ENCODE data around the gene ZBTB38. TPM values are rescaled to one million over a fixed set of nuclear protein-coding genes. Genes with fewer than 3 reads are reported as not detected.

Gene ZBTB38
- total RNA-seq, 2 experiments from 2014 or later = 21.3 to 22.0 TPM

GRCh38 chr3:141388823-141389621 lies 20.7 kb downstream of the ZBTB38 start:
- CTCF ChIA-PET = interaction anchor here (0.8 to 1.6 kb wide), 6 partner anchors 12 to 163 kb away, joined by 3 to 5 read pairs (median 4); no protein-coding TSS in a partner anchor
- peak overlapping the region; percentile 59 for H3K4me3 Mint-ChIP-seq

DNA sequence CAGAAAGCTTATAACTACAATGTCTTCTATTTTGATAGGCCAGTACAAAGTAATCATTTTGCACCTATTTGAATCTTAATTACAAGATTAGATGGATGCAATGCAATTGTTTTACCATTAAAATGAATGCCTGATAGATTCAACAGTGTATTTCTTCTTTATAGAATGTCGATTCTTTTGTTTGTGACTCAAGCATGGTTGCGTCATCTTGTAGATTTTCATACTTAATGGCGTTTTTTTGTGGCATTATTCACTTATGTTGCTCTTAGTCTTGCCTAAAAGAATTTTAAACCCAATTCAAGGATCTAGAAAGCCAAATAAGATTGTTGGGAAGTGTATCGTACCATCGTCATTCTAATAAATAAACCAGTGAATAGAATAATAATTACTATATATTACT lies 21.4 kb downstream of the ZBTB38 start:
- intact Hi-C loops (cut with DNase I, micrococcal nuclease) = no loop called here
- peaks cover 3% of the 10 kb centered on the region for H3K27me3 Mint-ChIP-seq
- ATAC-seq (no peak), DNase-seq (no peak)
- H3K4me1 Mint-ChIP-seq = peaks cover 16% of the 10 kb centered on the region
- POLR2A ChIA-PET = no interaction called here
- no peak overlapping the region for H3K27ac Mint-ChIP-seq
- CTCF ChIA-PET = interaction anchor here (1.0 to 1.8 kb wide), 4 partner anchors 18 to 70 kb away, joined by 3 to 7 read pairs (median 4); no protein-coding TSS in a partner anchor
- no peaks in the 10 kb centered on the region for H3K36me3 Mint-ChIP-seq (ENCODE audit: low read depth)
- H3K9me3 Mint-ChIP-seq (ENCODE audit: low read depth) = no peaks in the 10 kb centered on the region
- H3K4me3 Mint-ChIP-seq = no peak overlapping the region

More at GRCh38 chr3:141388823-141389621, 20.7 kb downstream of the ZBTB38 start:
- POLR2A ChIA-PET = interaction anchor here (0.6 kb wide), 1 partner anchor 314 kb away, joined by 5 read pairs; no protein-coding TSS in a partner anchor
- H3K27ac Mint-ChIP-seq = peak overlapping the region; percentile 35
- H3K4me1 Mint-ChIP-seq = peaks cover 13% of the 10 kb centered on the region
- peaks cover 3% of the 10 kb centered on the region for H3K27me3 Mint-ChIP-seq
- intact Hi-C loops (cut with DNase I, micrococcal nuclease) = no loop called here
- H3K9me3 Mint-ChIP-seq (ENCODE audit: low read depth) = no peaks in the 10 kb centered on the region
- no peaks in the 10 kb centered on the region for H3K36me3 Mint-ChIP-seq (ENCODE audit: low read depth)
- DNase-seq = no peak
- ATAC-seq = peak; percentile 49

- Mint-ChIP-seq H3K36me3 (ENCODE audit: low read depth) (no peaks in the 10 kb centered on the region), H3K4me3 (no peak overlapping the region), H3K27ac (no peak overlapping the region), H3K4me1 (peaks cover 16% of the 10 kb centered on the region), H3K27me3 (peaks cover 3% of the 10 kb centered on the region), H3K9me3 (ENCODE audit: low read depth) (no peaks in the 10 kb centered on the region)
- ATAC-seq = no peak
- no peak for DNase-seq
- intact Hi-C loops (cut with DNase I, micrococcal nuclease) = no loop called here
- POLR2A ChIA-PET = no interaction called here
- CTCF ChIA-PET = interaction anchor here (0.6 to 1.8 kb wide), 4 partner anchors 8 to 58 kb away, joined by 3 to 7 read pairs (median 3); no protein-coding TSS in a partner anchor
Measured at GRCh38 chr3:141390747-141391146, 22.4 kb downstream of the ZBTB38 start.

DNA sequence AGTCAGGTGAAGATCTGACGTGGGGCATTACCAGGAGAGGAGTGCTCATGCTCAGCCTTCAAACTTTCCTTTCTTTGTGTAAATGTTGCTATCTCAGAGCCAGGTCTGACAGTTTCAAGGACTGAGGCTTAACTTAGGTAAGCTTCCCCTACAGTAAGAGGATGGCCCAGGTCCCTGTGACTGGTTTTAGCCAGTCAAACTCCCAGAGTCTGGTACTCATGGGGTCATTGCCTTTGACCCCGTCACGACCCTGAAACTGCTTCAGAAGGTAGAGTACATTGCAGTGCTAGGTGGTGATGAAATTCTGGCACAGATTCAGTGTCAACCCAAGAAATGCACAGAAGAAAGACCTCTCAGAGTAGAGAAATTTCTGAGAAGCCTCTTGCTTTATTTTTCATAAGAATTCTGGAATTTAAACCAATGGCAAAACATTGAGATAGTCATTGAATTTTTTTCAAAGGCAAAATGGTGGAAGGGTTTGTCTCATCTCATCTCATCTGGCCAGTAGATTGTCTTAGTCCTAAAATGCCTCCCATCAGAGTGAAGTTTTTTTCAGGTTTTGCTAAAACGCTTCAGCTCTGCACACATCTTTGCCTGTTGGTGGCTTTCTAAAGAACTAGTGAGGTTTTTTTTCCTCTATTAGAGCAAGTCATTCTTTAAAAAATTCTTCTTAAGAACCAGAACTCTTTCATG lies 23.1 kb downstream of the ZBTB38 start:
- H3K9me3 Mint-ChIP-seq (ENCODE audit: low read depth) = peaks cover 3% of the 10 kb centered on the region
- ChIA-PET POLR2A (no interaction called here), CTCF (interaction anchor here (0.9 to 1.8 kb wide), 3 partner anchors 9 to 30 kb away, joined by 3 to 7 read pairs (median 3); no protein-coding TSS in a partner anchor)
- intact Hi-C loops (cut with DNase I, micrococcal nuclease) = no loop called here
- no peak overlapping the region for H3K4me3 Mint-ChIP-seq
- no peak overlapping the region for H3K27ac Mint-ChIP-seq
- H3K36me3 Mint-ChIP-seq (ENCODE audit: low read depth) = peaks cover 3% of the 10 kb centered on the region
- peaks cover 16% of the 10 kb centered on the region for H3K4me1 Mint-ChIP-seq
- DNase-seq = no peak
- ATAC-seq = peak; percentile 45
- peaks cover 3% of the 10 kb centered on the region for H3K27me3 Mint-ChIP-seq

- DNase-seq (no peak), ATAC-seq (no peak)
- peaks cover 6% of the 10 kb centered on the region for H3K9me3 Mint-ChIP-seq (ENCODE audit: low read depth)
- H3K4me3 Mint-ChIP-seq = no peak overlapping the region
- peaks cover 3% of the 10 kb centered on the region for H3K27me3 Mint-ChIP-seq
- peaks cover 4% of the 10 kb centered on the region for H3K36me3 Mint-ChIP-seq (ENCODE audit: low read depth)
- no peak overlapping the region for H3K27ac Mint-ChIP-seq
- CTCF ChIA-PET = interaction anchor here (1.5 kb wide), 1 partner anchor 9 kb away, joined by 3 read pairs; no protein-coding TSS in a partner anchor
- POLR2A ChIA-PET = no interaction called here
- intact Hi-C loops (cut with DNase I, micrococcal nuclease) = no loop called here
- H3K4me1 Mint-ChIP-seq = peaks cover 16% of the 10 kb centered on the region
Measured at GRCh38 chr3:141391991-141392316, 23.6 kb downstream of the ZBTB38 start.

DNA sequence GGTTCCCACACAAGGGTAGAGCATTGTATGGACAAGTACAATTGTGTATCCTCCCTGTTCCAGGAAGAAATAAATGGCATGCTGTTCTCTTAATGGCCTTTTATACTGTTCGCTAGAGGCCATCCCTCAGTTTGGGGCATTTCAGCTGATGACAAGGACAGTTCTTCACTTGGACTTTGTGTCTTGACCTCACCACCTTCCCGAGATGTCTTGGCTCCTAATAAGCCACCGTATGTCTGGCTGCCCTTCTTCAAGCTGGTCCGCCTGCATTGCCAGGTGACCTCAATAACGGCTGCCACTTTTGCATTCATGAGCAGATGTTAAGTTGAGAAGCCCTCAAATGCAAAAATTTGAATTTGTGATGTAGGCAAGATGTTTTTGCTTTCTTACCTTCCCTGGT lies 24.1 kb downstream of the ZBTB38 start:
- Mint-ChIP-seq H3K4me1 (peaks cover 17% of the 10 kb centered on the region), H3K27ac (no peak overlapping the region), H3K4me3 (no peak overlapping the region), H3K9me3 (ENCODE audit: low read depth) (peaks cover 10% of the 10 kb centered on the region), H3K27me3 (peaks cover 3% of the 10 kb centered on the region), H3K36me3 (ENCODE audit: low read depth) (peaks cover 8% of the 10 kb centered on the region)
- ChIA-PET POLR2A (no interaction called here), CTCF (interaction anchor here (1.5 kb wide), 1 partner anchor 9 kb away, joined by 3 read pairs; no protein-coding TSS in a partner anchor)
- intact Hi-C loops (cut with DNase I, micrococcal nuclease) = no loop called here
- ATAC-seq (no peak), DNase-seq (no peak)

GRCh38 chr3:141392897-141393734 lies 24.8 kb downstream of the ZBTB38 start:
- CTCF ChIA-PET = interaction anchor here (0.9 to 1.5 kb wide), 2 partner anchors 10 to 49 kb away, joined by 3 read pairs; no protein-coding TSS in a partner anchor
- no peak overlapping the region for H3K4me3 Mint-ChIP-seq
- no peak for ATAC-seq
- intact Hi-C loops (cut with DNase I, micrococcal nuclease) = no loop called here
- H3K27me3 Mint-ChIP-seq = peaks cover 3% of the 10 kb centered on the region
- H3K27ac Mint-ChIP-seq = no peak overlapping the region
- peaks cover 12% of the 10 kb centered on the region for H3K9me3 Mint-ChIP-seq (ENCODE audit: low read depth)
- peaks cover 8% of the 10 kb centered on the region for H3K36me3 Mint-ChIP-seq (ENCODE audit: low read depth)
- H3K4me1 Mint-ChIP-seq = peaks cover 20% of the 10 kb centered on the region
- POLR2A ChIA-PET = no interaction called here
- DNase-seq = no peak

- ChIA-PET CTCF (interaction anchor here (0.9 kb wide), 1 partner anchor 48 kb away, joined by 3 read pairs; no protein-coding TSS in a partner anchor), POLR2A (no interaction called here)
- no peak for DNase-seq
- Mint-ChIP-seq H3K4me3 (no peak overlapping the region), H3K27me3 (peaks cover 3% of the 10 kb centered on the region), H3K9me3 (ENCODE audit: low read depth) (peaks cover 12% of the 10 kb centered on the region), H3K27ac (no peak overlapping the region), H3K36me3 (ENCODE audit: low read depth) (peaks cover 8% of the 10 kb centered on the region), H3K4me1 (peaks cover 18% of the 10 kb centered on the region)
- intact Hi-C loops (cut with DNase I, micrococcal nuclease) = no loop called here
- no peak for ATAC-seq
Measured at GRCh38 chr3:141393735-141394076, 25.4 kb downstream of the ZBTB38 start.

DNA sequence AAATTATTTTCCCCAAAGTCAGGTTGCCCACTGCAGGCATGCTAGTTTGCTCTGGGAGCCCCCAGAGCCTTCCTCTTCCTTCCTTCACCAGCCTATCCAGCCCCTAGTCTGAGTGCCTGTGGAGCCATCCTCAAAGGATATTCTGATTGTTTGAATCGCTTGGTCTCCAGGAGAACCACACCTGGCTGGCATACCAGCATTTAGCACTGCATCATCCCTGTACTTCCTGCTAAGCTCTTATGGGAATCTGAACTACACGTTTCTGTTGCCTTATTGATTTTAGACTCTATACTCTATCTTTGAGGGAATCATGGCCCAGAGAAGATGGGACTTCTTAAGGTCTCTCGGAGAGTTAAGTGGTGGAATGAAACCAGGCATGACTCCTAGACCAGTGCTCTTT lies 26.3 kb downstream of the ZBTB38 start:
- ChIA-PET POLR2A (no interaction called here), CTCF (no interaction called here)
- DNase-seq (no peak), ATAC-seq (no peak)
- intact Hi-C loops (cut with DNase I, micrococcal nuclease) = no loop called here
- Mint-ChIP-seq H3K4me3 (no peak overlapping the region), H3K27me3 (peaks cover 3% of the 10 kb centered on the region), H3K4me1 (peaks cover 15% of the 10 kb centered on the region), H3K36me3 (ENCODE audit: low read depth) (peaks cover 8% of the 10 kb centered on the region), H3K9me3 (ENCODE audit: low read depth) (peaks cover 12% of the 10 kb centered on the region), H3K27ac (no peak overlapping the region)

DNA sequence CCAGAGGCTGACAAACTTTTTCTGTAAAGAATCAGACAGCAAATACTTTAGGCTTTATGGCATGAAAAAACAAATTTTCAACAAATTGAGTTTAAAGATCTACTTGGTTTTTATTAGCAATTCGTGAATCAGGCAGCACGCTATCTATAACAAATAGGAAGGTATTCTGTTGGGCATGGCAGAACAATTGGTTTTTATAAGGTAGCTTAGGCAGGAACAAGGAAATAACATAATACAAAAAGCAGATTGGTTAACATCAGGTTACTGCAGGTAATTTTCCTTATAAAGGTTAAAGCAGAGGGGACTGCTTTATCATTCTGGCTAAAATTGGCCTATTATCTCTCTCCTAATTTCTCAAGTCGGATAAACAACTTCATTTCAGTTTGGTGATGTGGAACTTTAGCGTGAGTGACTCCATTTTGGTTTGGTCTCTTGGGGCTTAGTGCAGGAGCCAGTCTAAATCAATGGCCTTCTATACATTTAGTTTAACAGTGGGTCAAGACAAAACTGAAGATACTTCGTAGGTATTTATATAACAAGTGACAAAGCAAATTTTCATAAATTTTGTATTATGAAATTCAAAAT lies 26.8 kb downstream of the ZBTB38 start:
- peaks cover 12% of the 10 kb centered on the region for H3K9me3 Mint-ChIP-seq (ENCODE audit: low read depth)
- intact Hi-C loops (cut with DNase I, micrococcal nuclease) = no loop called here
- H3K4me1 Mint-ChIP-seq = peaks cover 20% of the 10 kb centered on the region
- H3K4me3 Mint-ChIP-seq = no peak overlapping the region
- DNase-seq (no peak), ATAC-seq (no peak)
- ChIA-PET POLR2A (no interaction called here), CTCF (no interaction called here)
- no peak overlapping the region for H3K27ac Mint-ChIP-seq
- H3K27me3 Mint-ChIP-seq = peaks cover 3% of the 10 kb centered on the region
- H3K36me3 Mint-ChIP-seq (ENCODE audit: low read depth) = peaks cover 8% of the 10 kb centered on the region

GRCh38 chr3:141397996-141398395 lies 29.7 kb downstream of the ZBTB38 start:
- POLR2A ChIA-PET = no interaction called here
- H3K9me3 Mint-ChIP-seq (ENCODE audit: low read depth) = peaks cover 12% of the 10 kb centered on the region
- no peak overlapping the region for H3K27ac Mint-ChIP-seq
- DNase-seq (no peak), ATAC-seq (no peak)
- peaks cover 2% of the 10 kb centered on the region for H3K27me3 Mint-ChIP-seq
- no peak overlapping the region for H3K4me3 Mint-ChIP-seq
- H3K36me3 Mint-ChIP-seq (ENCODE audit: low read depth) = peaks cover 8% of the 10 kb centered on the region
- peaks cover 31% of the 10 kb centered on the region for H3K4me1 Mint-ChIP-seq
- intact Hi-C loops (cut with DNase I, micrococcal nuclease) = loop anchor here in 1 of 2 experiments (2.0 kb wide), 1 partner anchor 15 kb away; no protein-coding TSS in a partner anchor
- CTCF ChIA-PET = interaction anchor here (1.1 to 1.2 kb wide), 2 partner anchors 14 to 37 kb away, joined by 3 to 4 read pairs; no protein-coding TSS in a partner anchor

All from activated CD4-positive, alpha-beta T cell treated with anti-CD3 and anti-CD28 coated beads for 36 hours (primary cell).